Keratinocyte (primary cell): ENCODE measurements around the gene SULT1C2. TPM values are rescaled to one million over a fixed set of nuclear protein-coding genes. Genes with fewer than 3 reads are reported as not detected.

ENCODE experiments used
- DNase-seq: peaks from one replicate; pipeline ENCODE4 v3.0.0-alpha.2; 2011; ENCODE audit warnings: low read depth, missing footprints, low spot score
- FAIRE-seq: peaks from 2 replicates; lab custom pipeline; 2011; peaks lifted over from hg19 to GRCh38; lab: Jason Lieb, UNC
- H2AFZ ChIP-seq: 2 replicates; pipeline ENCODE4 v1.6.0; 2012; ENCODE audit warnings: low read length, control low read depth, inconsistent platforms; ENCODE audit not compliant: control insufficient read depth
- H3K27ac ChIP-seq: 2 replicates; pipeline ENCODE4 v1.5.1; 2011; ENCODE audit warnings: low read length; ENCODE audit not compliant: control insufficient read depth, insufficient read depth
- H3K27me3 ChIP-seq: 3 replicates; pipeline ENCODE4 v1.6.0; 2011; ENCODE audit warnings: low read length; ENCODE audit not compliant: control insufficient read depth, insufficient read depth; ENCODE audit errors: extremely low read depth
- H3K36me3 ChIP-seq, 2 experiments: 2 replicates in 1 of 2; 3 replicates in 1 of 2; pipeline ENCODE4 v1.5.1; 2011; ENCODE audit warnings: low read length in 2 of 2, mild to moderate bottlenecking in 1 of 2; ENCODE audit not compliant: control insufficient read depth in 2 of 2, insufficient read depth in 2 of 2; ENCODE audit errors: extremely low read depth in 1 of 2
- H3K4me1 ChIP-seq: 3 replicates; pipeline ENCODE4 v1.5.1; 2011; ENCODE audit warnings: low read length; ENCODE audit not compliant: control insufficient read depth, insufficient read depth; ENCODE audit errors: extremely low read depth
- H3K4me2 ChIP-seq: 3 replicates; pipeline ENCODE4 v1.6.0; 2011; ENCODE audit warnings: low read depth, low read length; ENCODE audit not compliant: control insufficient read depth, insufficient read depth; ENCODE audit errors: extremely low read depth
- H3K4me3 ChIP-seq, 3 experiments: fragments of 200-600 bp in 1 of 3; sonication (generic) in 1 of 3; 2 replicates in 2 of 3; 3 replicates in 1 of 3; pipeline ENCODE4 v1.5.1; 2011 to 2016; ENCODE audit warnings: low read length in 3 of 3, mild to moderate bottlenecking in 3 of 3, control low read depth in 2 of 3, inconsistent platforms in 1 of 3, low read depth in 1 of 3, mixed read lengths in 1 of 3, mixed run types in 1 of 3, moderate library complexity in 1 of 3; ENCODE audit not compliant: control insufficient read depth in 2 of 3, insufficient read depth in 2 of 3; ENCODE audit errors: extremely low read depth in 1 of 3
- H3K79me2 ChIP-seq: 2 replicates; pipeline ENCODE4 v1.6.0; 2012; ENCODE audit warnings: low read length; ENCODE audit not compliant: control insufficient read depth, insufficient read depth
- H3K9ac ChIP-seq: 3 replicates; pipeline ENCODE4 v1.6.0; 2011; ENCODE audit warnings: low read length; ENCODE audit not compliant: control insufficient read depth, insufficient read depth; ENCODE audit errors: extremely low read depth
- H3K9me1 ChIP-seq: 3 replicates; pipeline ENCODE4 v1.6.0; 2011; ENCODE audit warnings: low read length; ENCODE audit not compliant: control insufficient read depth, insufficient read depth; ENCODE audit errors: extremely low read depth
- H3K9me3 ChIP-seq: 2 replicates; pipeline ENCODE4 v1.5.1; 2012; ENCODE audit warnings: low read depth, low read length; ENCODE audit not compliant: control insufficient read depth
- H4K20me1 ChIP-seq: 3 replicates; pipeline ENCODE4 v1.6.0; 2011; ENCODE audit warnings: low read length; ENCODE audit not compliant: control insufficient read depth, insufficient read depth; ENCODE audit errors: extremely low read depth
- CTCF ChIP-seq, 3 experiments: IDR thresholded peaks in 1 of 3; conservative IDR thresholded peaks in 1 of 3; optimal IDR thresholded peaks in 1 of 3; 2 replicates in 2 of 3; 3 replicates in 1 of 3; pipeline versions ENCODE3 to v1.5.1; 2011; ENCODE audit warnings: low read length in 3 of 3, mild to moderate bottlenecking in 3 of 3, moderate library complexity in 2 of 3, control low read depth in 1 of 3, inconsistent platforms in 1 of 3; ENCODE audit not compliant: insufficient read depth in 2 of 3; ENCODE audit errors: extremely low read depth in 1 of 3
- EZH2 ChIP-seq: IDR thresholded peaks from one replicate; pipeline ENCODE4 v1.6.1; 2012; ENCODE audit warnings: inconsistent platforms, mild to moderate bottlenecking, low read length, moderate library complexity
- dilution Hi-C: fragments of 300-500 bp; cut with MboI; formaldehyde crosslinking; loops from one replicate; pipeline ENCODE4 v1.7.0; 2020; ENCODE audit warnings: low sequenced_read_pairs; ENCODE audit not compliant: extremely low pct_ligation_motif_present
- polyA plus RNA-seq, 5 experiments: library from polyadenylated mRNA; depleted of rRNA in 3 of 5; stranded (reverse) in 3 of 5; stranded (forward) in 1 of 5; unstranded in 1 of 5; fragments of >200 nt; gene quantifications; 1 replicate in 1 of 5; 2 replicates in 3 of 5; 3 replicates in 1 of 5; pipeline versions ENCODE4 v1.2.1 to v1.2.3, GENCODE V29; 2011 to 2012; ENCODE audit warnings: missing spikeins in 2 of 5, low read depth in 1 of 5, low replicate concordance in 1 of 5

Gene SULT1C2
- polyA plus RNA-seq, 1 donor (not counting 4 experiments of a cell fraction or from before 2014, with no cell fraction given): not detected

- H3K9me3 ChIP-seq: no peaks in the 10 kb centered on the region
- FAIRE-seq (no peak), DNase-seq (no peak)
- TF ChIP-seq CTCF (optimal IDR thresholded peaks at IDR 0.05 in 1 of 3, IDR thresholded peaks at IDR 0.05 in 1 of 3, conservative IDR thresholded peaks at IDR 0.05 in 1 of 3; ENCODE audit: extremely low read depth in 1 of 3, insufficient read depth in 2 of 3, low read length in 3 of 3) (no peak), EZH2 (no peak)
- H3K27ac ChIP-seq: no peak overlapping the region
- no peak overlapping the region for H3K9ac ChIP-seq
- H3K79me2 ChIP-seq: no peaks in the 10 kb centered on the region
- no peaks in the 10 kb centered on the region for H3K9me1 ChIP-seq
- dilution Hi-C loops: no loop called here
- H3K36me3 ChIP-seq: no peaks in the 10 kb centered on the region
- no peaks in the 10 kb centered on the region for H4K20me1 ChIP-seq
- H3K4me3 ChIP-seq: no peak overlapping the region
- H3K4me1 ChIP-seq: peaks cover 18% of the 10 kb centered on the region
- H3K27me3 ChIP-seq: no peaks in the 10 kb centered on the region
- H2AFZ ChIP-seq: no peak overlapping the region
- H3K4me2 ChIP-seq: no peak overlapping the region
Measured at GRCh38 chr2:108266218-108266617, 22.5 kb upstream of the SULT1C2 start.

- Histone ChIP-seq H3K9me3 (no peaks in the 10 kb centered on the region), H3K9ac (no peak overlapping the region), H2AFZ (no peak overlapping the region), H3K4me2 (no peak overlapping the region), H4K20me1 (no peaks in the 10 kb centered on the region), H3K27me3 (no peaks in the 10 kb centered on the region), H3K4me3 (no peak overlapping the region), H3K27ac (no peak overlapping the region), H3K36me3 (no peaks in the 10 kb centered on the region), H3K9me1 (no peaks in the 10 kb centered on the region), H3K4me1 (peaks cover 20% of the 10 kb centered on the region), H3K79me2 (no peaks in the 10 kb centered on the region)
- TF ChIP-seq EZH2: no peak
- no peak for TF ChIP-seq CTCF (optimal IDR thresholded peaks at IDR 0.05 in 1 of 3, IDR thresholded peaks at IDR 0.05 in 1 of 3, conservative IDR thresholded peaks at IDR 0.05 in 1 of 3; ENCODE audit: extremely low read depth in 1 of 3, insufficient read depth in 2 of 3, low read length in 3 of 3)
- dilution Hi-C loops: no loop called here
- DNase-seq (no peak), FAIRE-seq (no peak)
Measured at GRCh38 chr2:108267101-108267500, 21.6 kb upstream of the SULT1C2 start.
